Measurements from ENCODE around the gene ALDH1L2. TPM values are rescaled to one million over a fixed set of nuclear protein-coding genes. Genes with fewer than 3 reads are reported as not detected.
A peak's percentile ranks its signal among the peaks of the same experiment; 100 is the strongest.
"Not testable (repeated sequence)": the region's sequence is repeated elsewhere in the genome, so short reads cannot be mapped to it uniquely, and the experiment has no call there.

ALDH1L2 gene
- total RNA-seq, 1 donor from 2014 or later = 158 TPM

DNA sequence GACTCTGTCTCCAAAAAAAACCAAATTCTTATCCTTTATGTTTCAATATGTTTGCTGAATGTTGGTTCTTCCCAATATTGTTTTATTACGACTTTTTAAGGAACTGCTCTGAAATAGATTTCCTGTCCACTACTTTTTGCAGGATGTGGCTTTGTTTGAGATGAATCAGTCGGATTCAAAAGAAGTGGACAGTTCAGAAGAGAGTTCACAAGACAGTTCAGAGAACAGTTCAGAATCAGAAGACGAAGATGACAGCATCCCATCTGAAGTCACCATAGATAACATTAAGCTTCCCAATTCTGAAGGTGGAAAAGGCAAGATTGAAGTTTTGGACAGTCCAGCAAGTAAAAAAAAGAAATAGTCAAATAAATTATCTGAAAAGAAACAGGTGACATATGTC lies 89.9 kb downstream of the ALDH1L2 start:
- TF ChIP-seq, protein P1, sequence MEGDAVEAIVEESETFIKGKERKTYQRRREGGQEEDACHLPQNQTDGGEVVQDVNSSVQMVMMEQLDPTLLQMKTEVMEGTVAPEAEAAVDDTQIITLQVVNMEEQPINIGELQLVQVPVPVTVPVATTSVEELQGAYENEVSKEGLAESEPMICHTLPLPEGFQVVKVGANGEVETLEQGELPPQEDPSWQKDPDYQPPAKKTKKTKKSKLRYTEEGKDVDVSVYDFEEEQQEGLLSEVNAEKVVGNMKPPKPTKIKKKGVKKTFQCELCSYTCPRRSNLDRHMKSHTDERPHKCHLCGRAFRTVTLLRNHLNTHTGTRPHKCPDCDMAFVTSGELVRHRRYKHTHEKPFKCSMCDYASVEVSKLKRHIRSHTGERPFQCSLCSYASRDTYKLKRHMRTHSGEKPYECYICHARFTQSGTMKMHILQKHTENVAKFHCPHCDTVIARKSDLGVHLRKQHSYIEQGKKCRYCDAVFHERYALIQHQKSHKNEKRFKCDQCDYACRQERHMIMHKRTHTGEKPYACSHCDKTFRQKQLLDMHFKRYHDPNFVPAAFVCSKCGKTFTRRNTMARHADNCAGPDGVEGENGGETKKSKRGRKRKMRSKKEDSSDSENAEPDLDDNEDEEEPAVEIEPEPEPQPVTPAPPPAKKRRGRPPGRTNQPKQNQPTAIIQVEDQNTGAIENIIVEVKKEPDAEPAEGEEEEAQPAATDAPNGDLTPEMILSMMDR (IDR thresholded peaks at IDR 0.05) = no peak
- Mint-ChIP-seq H3K4me3 (ENCODE audit: unreplicated experiment) (no peak overlapping the region), H3K27me3 (ENCODE audit: low read depth) (no peaks in the 10 kb centered on the region), H3K9me3 (ENCODE audit: low read depth) (peaks cover 3% of the 10 kb centered on the region), H3K4me1 (ENCODE audit: low read depth) (no peaks in the 10 kb centered on the region), H3K27ac (ENCODE audit: unreplicated experiment) (no peak overlapping the region), H3K36me3 (ENCODE audit: low read depth) (peaks cover 58% of the 10 kb centered on the region)
- DNase-seq (ENCODE audit: low spot score) = no peak

DNA sequence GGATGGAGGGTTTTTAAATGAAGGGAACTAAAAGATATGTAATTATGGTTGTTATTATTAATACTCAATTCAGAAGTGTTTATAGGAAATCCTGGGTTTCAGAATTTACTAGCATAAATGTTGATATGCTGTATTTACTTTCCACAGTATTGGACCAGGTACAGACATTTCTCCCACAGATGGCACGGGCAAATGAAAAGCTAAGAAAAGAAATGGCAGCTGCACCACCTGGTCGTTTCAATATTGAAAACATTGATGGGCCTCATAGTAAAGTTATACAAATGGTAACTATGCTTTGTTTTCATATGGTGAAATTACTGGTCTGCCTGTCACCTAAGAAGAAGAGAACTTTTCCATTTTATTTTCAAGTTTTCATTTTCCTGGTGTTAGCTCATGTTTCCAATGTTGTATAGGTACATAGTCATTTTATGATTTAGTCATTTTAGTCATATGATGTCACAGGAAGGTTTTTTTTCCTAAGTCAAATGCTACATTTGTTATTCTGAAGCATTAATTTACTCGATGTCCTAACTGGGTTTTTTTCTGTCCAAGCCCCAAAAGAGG lies 92.6 kb downstream of the ALDH1L2 start:
- H3K27me3 Mint-ChIP-seq (ENCODE audit: low read depth) = no peaks in the 10 kb centered on the region
- H3K4me1 Mint-ChIP-seq (ENCODE audit: low read depth) = peaks cover 16% of the 10 kb centered on the region
- no peak overlapping the region for H3K27ac Mint-ChIP-seq (ENCODE audit: unreplicated experiment)
- TF ChIP-seq, protein P1 (IDR thresholded peaks at IDR 0.05) = no peak
- H3K36me3 Mint-ChIP-seq (ENCODE audit: low read depth) = peaks cover 42% of the 10 kb centered on the region
- no peak for DNase-seq (ENCODE audit: low spot score)
- H3K9me3 Mint-ChIP-seq (ENCODE audit: low read depth) = no peaks in the 10 kb centered on the region
- H3K4me3 Mint-ChIP-seq (ENCODE audit: unreplicated experiment) = no peak overlapping the region

DNA sequence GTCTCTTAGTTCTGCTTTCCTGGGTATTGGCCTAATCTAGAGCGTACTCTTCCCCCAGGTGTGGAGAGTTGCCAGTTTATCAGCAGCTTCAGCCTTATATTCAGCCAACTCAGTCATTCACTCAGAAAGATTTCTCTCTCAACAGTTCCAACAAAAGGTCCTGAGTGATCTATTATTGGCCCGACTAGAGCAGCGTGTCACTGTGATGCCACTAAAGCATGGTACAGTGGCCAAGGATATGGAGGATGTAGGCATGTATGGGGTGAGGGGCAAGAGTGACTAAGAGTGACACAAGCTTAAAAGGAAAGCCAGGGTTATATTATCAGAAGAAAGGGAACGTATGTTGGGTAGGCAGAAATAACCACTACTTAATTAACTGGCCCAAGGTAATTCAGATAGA lies 93.3 kb downstream of the ALDH1L2 start:
- Mint-ChIP-seq H3K4me3 (ENCODE audit: unreplicated experiment) (no peak overlapping the region), H3K27me3 (ENCODE audit: low read depth) (no peaks in the 10 kb centered on the region), H3K36me3 (ENCODE audit: low read depth) (peaks cover 39% of the 10 kb centered on the region), H3K27ac (ENCODE audit: unreplicated experiment) (no peak overlapping the region), H3K9me3 (ENCODE audit: low read depth) (no peaks in the 10 kb centered on the region), H3K4me1 (ENCODE audit: low read depth) (peaks cover 19% of the 10 kb centered on the region)
- no peak for DNase-seq (ENCODE audit: low spot score)
- TF ChIP-seq, protein P1 (IDR thresholded peaks at IDR 0.05) = no peak

DNA sequence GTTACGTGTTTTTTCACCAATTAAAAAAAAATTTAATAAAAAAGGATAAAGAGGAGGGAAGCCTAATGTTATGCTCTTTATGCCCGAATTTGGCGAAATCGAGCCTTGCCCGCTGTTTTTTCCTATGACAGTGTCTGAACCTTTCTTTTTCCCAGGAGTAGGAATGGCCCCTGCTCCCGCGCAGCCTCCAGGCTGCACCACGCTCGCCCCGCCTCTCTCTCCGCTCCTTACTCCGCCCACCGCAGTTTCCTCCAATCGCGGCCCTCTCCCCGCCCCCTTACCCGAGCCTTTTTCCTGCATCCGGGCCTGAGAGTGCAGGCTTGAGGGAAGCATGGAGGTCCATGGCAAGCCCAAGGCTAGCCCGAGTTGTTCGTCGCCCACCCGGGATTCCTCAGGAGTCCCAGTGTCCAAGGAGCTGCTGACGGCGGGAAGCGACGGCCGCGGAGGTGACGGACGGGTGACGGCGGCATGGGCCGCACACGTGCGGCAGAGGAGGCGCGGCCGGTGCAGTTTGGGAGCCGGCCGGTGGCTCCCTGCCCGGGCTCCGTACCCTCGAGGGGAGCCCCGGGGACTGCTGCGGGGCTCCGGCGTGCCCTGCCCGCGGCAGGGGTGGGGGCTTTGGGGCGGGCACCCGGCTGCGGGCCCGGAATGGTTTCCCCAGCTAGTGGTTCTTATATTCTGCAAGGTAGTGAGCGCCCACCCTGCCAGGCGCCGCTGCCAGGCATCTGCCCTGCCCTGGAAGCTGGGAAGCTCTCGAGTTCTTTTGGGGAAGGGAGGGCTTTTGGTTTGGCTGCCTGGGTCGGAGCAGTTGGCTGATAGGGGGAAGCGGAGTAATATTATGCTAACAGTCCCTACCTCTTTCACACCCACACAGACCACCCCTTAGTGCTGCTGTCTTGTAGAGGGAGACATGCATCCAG lies 98.0 kb downstream of the ALDH1L2 start, which contains the start of gene NOPCHAP1:
Gene NOPCHAP1, plus strand, starts transcription at position 295 of the 920 bp plus-strand sequence. Its CDS starts 37 bp downstream, at position 332.
- Mint-ChIP-seq H3K9me3 (ENCODE audit: low read depth) (no peaks in the 10 kb centered on the region), H3K4me3 (ENCODE audit: unreplicated experiment) (peak within 1 kb of the TSS; percentile 83), H3K36me3 (ENCODE audit: low read depth) (peaks cover 14% of the 10 kb centered on the region), H3K27ac (ENCODE audit: unreplicated experiment) (peak within 1 kb of the TSS; percentile 77), H3K27me3 (ENCODE audit: low read depth) (no peaks in the 10 kb centered on the region), H3K4me1 (ENCODE audit: low read depth) (peaks cover 24% of the 10 kb centered on the region)
- TF ChIP-seq, protein P1 (IDR thresholded peaks at IDR 0.05) = no peak
- DNase-seq (ENCODE audit: low spot score) = peak; percentile 97

DNA sequence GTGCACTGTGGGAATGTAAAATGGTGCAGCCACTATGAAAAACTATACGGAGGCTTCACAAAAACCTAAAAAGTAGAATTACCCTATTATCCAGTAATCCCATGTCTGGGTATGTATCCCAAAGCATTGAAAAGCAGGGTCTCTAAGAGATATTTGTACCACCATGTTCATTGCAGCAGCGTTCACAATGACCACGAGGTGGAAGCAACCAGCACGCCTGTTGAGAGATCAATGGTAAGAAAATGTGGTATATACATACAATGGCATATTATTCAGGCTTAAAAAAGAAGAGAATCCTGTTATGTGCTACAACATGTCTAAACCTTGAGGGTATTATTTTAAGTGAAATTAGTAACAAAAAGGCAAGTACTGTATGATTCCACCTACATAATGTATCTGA lies 99.1 kb downstream of the ALDH1L2 start:
- no peak for DNase-seq (ENCODE audit: low spot score)
- H3K9me3 Mint-ChIP-seq (ENCODE audit: low read depth) = no peaks in the 10 kb centered on the region
- peaks cover 3% of the 10 kb centered on the region for H3K27me3 Mint-ChIP-seq (ENCODE audit: low read depth)
- peaks cover 12% of the 10 kb centered on the region for H3K36me3 Mint-ChIP-seq (ENCODE audit: low read depth)
- H3K4me3 Mint-ChIP-seq (ENCODE audit: unreplicated experiment) = peak overlapping the region; percentile 83
- TF ChIP-seq, protein P1 (IDR thresholded peaks at IDR 0.05) = no peak
- H3K4me1 Mint-ChIP-seq (ENCODE audit: low read depth) = peaks cover 24% of the 10 kb centered on the region
- no peak overlapping the region for H3K27ac Mint-ChIP-seq (ENCODE audit: unreplicated experiment)

DNA sequence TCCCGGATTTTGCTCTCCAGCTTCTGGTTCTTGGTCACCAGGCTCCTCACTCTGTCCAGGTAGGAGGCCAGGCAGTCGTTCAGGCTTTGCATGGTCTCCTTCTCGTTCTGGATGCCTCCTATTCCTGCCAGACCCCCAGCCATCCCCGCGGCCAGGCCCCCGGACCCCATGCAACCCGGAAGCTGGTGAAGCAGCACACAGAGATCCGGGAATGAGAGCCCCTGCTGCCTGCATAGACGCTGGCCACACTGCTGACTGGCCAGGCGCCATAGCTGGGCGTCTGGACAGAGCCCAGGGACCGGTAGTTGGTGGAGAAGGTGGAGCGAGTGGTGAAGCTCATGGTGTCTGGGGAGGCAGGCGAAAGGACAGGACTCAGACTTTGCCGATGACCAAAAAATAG lies 106.6 kb downstream of the ALDH1L2 start:
- H3K4me1 Mint-ChIP-seq (ENCODE audit: low read depth) = peaks cover 13% of the 10 kb centered on the region
- H3K27me3 Mint-ChIP-seq (ENCODE audit: low read depth); H3K9me3 Mint-ChIP-seq (ENCODE audit: low read depth); H3K27ac Mint-ChIP-seq (ENCODE audit: unreplicated experiment); H3K4me3 Mint-ChIP-seq (ENCODE audit: unreplicated experiment); DNase-seq (ENCODE audit: low spot score); H3K36me3 Mint-ChIP-seq (ENCODE audit: low read depth): not testable (repeated sequence)
